Keratinocyte (primary cell): ENCODE results near the gene TEKT5. TPM values are rescaled to one million over a fixed set of nuclear protein-coding genes. Genes with fewer than 3 reads are reported as not detected.

Experiments used
- DNase-seq: peaks from one replicate; pipeline ENCODE4 v3.0.0-alpha.2; 2011; ENCODE audit warnings: low read depth, missing footprints, low spot score
- FAIRE-seq: peaks from 2 replicates; lab custom pipeline; 2011; peaks lifted over from hg19 to GRCh38; lab: Jason Lieb, UNC
- H2AFZ ChIP-seq: 2 replicates; pipeline ENCODE4 v1.6.0; 2012; ENCODE audit warnings: low read length, control low read depth, inconsistent platforms; ENCODE audit not compliant: control insufficient read depth
- H3K27ac ChIP-seq: 2 replicates; pipeline ENCODE4 v1.5.1; 2011; ENCODE audit warnings: low read length; ENCODE audit not compliant: control insufficient read depth, insufficient read depth
- H3K27me3 ChIP-seq: 3 replicates; pipeline ENCODE4 v1.6.0; 2011; ENCODE audit warnings: low read length; ENCODE audit not compliant: control insufficient read depth, insufficient read depth; ENCODE audit errors: extremely low read depth
- H3K36me3 ChIP-seq, 2 experiments: 2 replicates in 1 of 2; 3 replicates in 1 of 2; pipeline ENCODE4 v1.5.1; 2011; ENCODE audit warnings: low read length in 2 of 2, mild to moderate bottlenecking in 1 of 2; ENCODE audit not compliant: control insufficient read depth in 2 of 2, insufficient read depth in 2 of 2; ENCODE audit errors: extremely low read depth in 1 of 2
- H3K4me1 ChIP-seq: 3 replicates; pipeline ENCODE4 v1.5.1; 2011; ENCODE audit warnings: low read length; ENCODE audit not compliant: control insufficient read depth, insufficient read depth; ENCODE audit errors: extremely low read depth
- H3K4me2 ChIP-seq: 3 replicates; pipeline ENCODE4 v1.6.0; 2011; ENCODE audit warnings: low read depth, low read length; ENCODE audit not compliant: control insufficient read depth, insufficient read depth; ENCODE audit errors: extremely low read depth
- H3K4me3 ChIP-seq, 3 experiments: fragments of 200-600 bp in 1 of 3; sonication (generic) in 1 of 3; 2 replicates in 2 of 3; 3 replicates in 1 of 3; pipeline ENCODE4 v1.5.1; 2011 to 2016; ENCODE audit warnings: low read length in 3 of 3, mild to moderate bottlenecking in 3 of 3, control low read depth in 2 of 3, inconsistent platforms in 1 of 3, low read depth in 1 of 3, mixed read lengths in 1 of 3, mixed run types in 1 of 3, moderate library complexity in 1 of 3; ENCODE audit not compliant: control insufficient read depth in 2 of 3, insufficient read depth in 2 of 3; ENCODE audit errors: extremely low read depth in 1 of 3
- H3K79me2 ChIP-seq: 2 replicates; pipeline ENCODE4 v1.6.0; 2012; ENCODE audit warnings: low read length; ENCODE audit not compliant: control insufficient read depth, insufficient read depth
- H3K9ac ChIP-seq: 3 replicates; pipeline ENCODE4 v1.6.0; 2011; ENCODE audit warnings: low read length; ENCODE audit not compliant: control insufficient read depth, insufficient read depth; ENCODE audit errors: extremely low read depth
- H3K9me1 ChIP-seq: 3 replicates; pipeline ENCODE4 v1.6.0; 2011; ENCODE audit warnings: low read length; ENCODE audit not compliant: control insufficient read depth, insufficient read depth; ENCODE audit errors: extremely low read depth
- H3K9me3 ChIP-seq: 2 replicates; pipeline ENCODE4 v1.5.1; 2012; ENCODE audit warnings: low read depth, low read length; ENCODE audit not compliant: control insufficient read depth
- H4K20me1 ChIP-seq: 3 replicates; pipeline ENCODE4 v1.6.0; 2011; ENCODE audit warnings: low read length; ENCODE audit not compliant: control insufficient read depth, insufficient read depth; ENCODE audit errors: extremely low read depth
- EZH2 ChIP-seq: IDR thresholded peaks from one replicate; pipeline ENCODE4 v1.6.1; 2012; ENCODE audit warnings: inconsistent platforms, mild to moderate bottlenecking, low read length, moderate library complexity
- dilution Hi-C: fragments of 300-500 bp; cut with MboI; formaldehyde crosslinking; loops from one replicate; pipeline ENCODE4 v1.7.0; 2020; ENCODE audit warnings: low sequenced_read_pairs; ENCODE audit not compliant: extremely low pct_ligation_motif_present
- polyA plus RNA-seq, 5 experiments: library from polyadenylated mRNA; depleted of rRNA in 3 of 5; stranded (reverse) in 3 of 5; stranded (forward) in 1 of 5; unstranded in 1 of 5; fragments of >200 nt; gene quantifications; 1 replicate in 1 of 5; 2 replicates in 3 of 5; 3 replicates in 1 of 5; pipeline versions ENCODE4 v1.2.1 to v1.2.3, GENCODE V29; 2011 to 2012; ENCODE audit warnings: missing spikeins in 2 of 5, low read depth in 1 of 5, low replicate concordance in 1 of 5
- TF ChIP-seq, protein P1 (sequence below), 3 experiments: IDR thresholded peaks in 1 of 3; conservative IDR thresholded peaks in 1 of 3; optimal IDR thresholded peaks in 1 of 3; 2 replicates in 2 of 3; 3 replicates in 1 of 3; pipeline versions ENCODE3 to v1.5.1; 2011; ENCODE audit warnings: low read length in 3 of 3, mild to moderate bottlenecking in 3 of 3, moderate library complexity in 2 of 3, control low read depth in 1 of 3, inconsistent platforms in 1 of 3; ENCODE audit not compliant: insufficient read depth in 2 of 3; ENCODE audit errors: extremely low read depth in 1 of 3

The TEKT5 gene
- polyA plus RNA-seq, 1 donor (not counting 4 experiments of a cell fraction or from before 2014, with no cell fraction given): not detected

DNA sequence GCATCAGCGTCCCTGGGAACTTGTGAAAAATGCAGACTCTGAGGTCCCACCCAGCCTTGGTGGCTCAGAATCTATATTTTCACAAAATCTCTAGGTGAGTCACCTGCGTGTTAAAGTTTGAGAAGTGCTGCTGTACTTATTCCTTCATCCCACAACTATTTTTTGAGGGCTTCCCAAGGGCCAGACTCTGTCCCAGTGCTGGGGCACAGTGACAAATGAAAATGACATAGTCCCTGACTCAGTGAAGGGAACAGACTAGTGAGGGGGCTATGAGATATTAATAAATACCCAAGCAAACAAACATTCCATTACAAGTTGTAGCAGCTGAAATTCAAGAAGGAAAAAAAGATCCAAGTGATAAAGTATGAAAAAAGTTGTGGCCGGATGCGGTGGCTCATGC, 104.4 kb downstream of the TEKT5 start:
- no peaks in the 10 kb centered on the region for H4K20me1 ChIP-seq
- H3K9ac ChIP-seq: no peak overlapping the region
- no peak overlapping the region for H3K27ac ChIP-seq
- no peak overlapping the region for H2AFZ ChIP-seq
- no peaks in the 10 kb centered on the region for H3K9me3 ChIP-seq
- no peaks in the 10 kb centered on the region for H3K9me1 ChIP-seq
- H3K4me3 ChIP-seq: no peak overlapping the region
- H3K36me3 ChIP-seq: no peaks in the 10 kb centered on the region
- H3K79me2 ChIP-seq: no peaks in the 10 kb centered on the region
- no peaks in the 10 kb centered on the region for H3K27me3 ChIP-seq
- no peak for DNase-seq
- TF ChIP-seq, protein P1, sequence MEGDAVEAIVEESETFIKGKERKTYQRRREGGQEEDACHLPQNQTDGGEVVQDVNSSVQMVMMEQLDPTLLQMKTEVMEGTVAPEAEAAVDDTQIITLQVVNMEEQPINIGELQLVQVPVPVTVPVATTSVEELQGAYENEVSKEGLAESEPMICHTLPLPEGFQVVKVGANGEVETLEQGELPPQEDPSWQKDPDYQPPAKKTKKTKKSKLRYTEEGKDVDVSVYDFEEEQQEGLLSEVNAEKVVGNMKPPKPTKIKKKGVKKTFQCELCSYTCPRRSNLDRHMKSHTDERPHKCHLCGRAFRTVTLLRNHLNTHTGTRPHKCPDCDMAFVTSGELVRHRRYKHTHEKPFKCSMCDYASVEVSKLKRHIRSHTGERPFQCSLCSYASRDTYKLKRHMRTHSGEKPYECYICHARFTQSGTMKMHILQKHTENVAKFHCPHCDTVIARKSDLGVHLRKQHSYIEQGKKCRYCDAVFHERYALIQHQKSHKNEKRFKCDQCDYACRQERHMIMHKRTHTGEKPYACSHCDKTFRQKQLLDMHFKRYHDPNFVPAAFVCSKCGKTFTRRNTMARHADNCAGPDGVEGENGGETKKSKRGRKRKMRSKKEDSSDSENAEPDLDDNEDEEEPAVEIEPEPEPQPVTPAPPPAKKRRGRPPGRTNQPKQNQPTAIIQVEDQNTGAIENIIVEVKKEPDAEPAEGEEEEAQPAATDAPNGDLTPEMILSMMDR (optimal IDR thresholded peaks at IDR 0.05 in 1 of 3, IDR thresholded peaks at IDR 0.05 in 1 of 3, conservative IDR thresholded peaks at IDR 0.05 in 1 of 3; ENCODE audit: extremely low read depth in 1 of 3, insufficient read depth in 2 of 3, low read length in 3 of 3): no peak
- no peak for TF ChIP-seq EZH2
- no peak overlapping the region for H3K4me2 ChIP-seq
- FAIRE-seq: no peak
- dilution Hi-C loops: no loop called here
- peaks cover 10% of the 10 kb centered on the region for H3K4me1 ChIP-seq

DNA sequence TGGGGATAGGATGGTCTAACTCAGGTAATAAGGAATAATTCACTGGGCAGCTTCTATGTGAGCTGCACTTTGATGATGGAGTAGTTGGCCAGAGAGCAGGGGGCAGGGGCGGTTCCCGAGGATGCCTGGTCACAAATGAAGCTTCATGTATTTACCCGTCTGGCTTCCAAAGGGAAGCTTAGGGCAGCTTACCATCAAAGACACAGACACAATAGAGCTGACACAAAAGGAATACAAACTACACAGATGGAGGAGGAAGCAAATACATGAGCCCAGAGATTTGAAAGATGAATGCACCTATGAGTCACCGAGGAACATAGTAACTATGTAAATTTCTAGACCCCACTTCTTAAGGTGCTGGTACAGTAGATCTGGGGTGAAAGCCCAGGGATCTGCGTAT, 105.6 kb downstream of the TEKT5 start:
- no peaks in the 10 kb centered on the region for H3K27me3 ChIP-seq
- no peaks in the 10 kb centered on the region for H3K36me3 ChIP-seq
- H3K4me1 ChIP-seq: peaks cover under 1% of the 10 kb centered on the region
- no peak overlapping the region for H2AFZ ChIP-seq
- dilution Hi-C loops: no loop called here
- H3K9me3 ChIP-seq: no peaks in the 10 kb centered on the region
- no peaks in the 10 kb centered on the region for H3K79me2 ChIP-seq
- no peaks in the 10 kb centered on the region for H4K20me1 ChIP-seq
- DNase-seq (no peak), FAIRE-seq (no peak)
- no peak overlapping the region for H3K4me2 ChIP-seq
- no peak for TF ChIP-seq EZH2
- TF ChIP-seq, protein P1 (optimal IDR thresholded peaks at IDR 0.05 in 1 of 3, IDR thresholded peaks at IDR 0.05 in 1 of 3, conservative IDR thresholded peaks at IDR 0.05 in 1 of 3; ENCODE audit: extremely low read depth in 1 of 3, insufficient read depth in 2 of 3, low read length in 3 of 3): no peak
- H3K9ac ChIP-seq: no peak overlapping the region
- H3K4me3 ChIP-seq: no peak overlapping the region
- H3K9me1 ChIP-seq: no peaks in the 10 kb centered on the region
- H3K27ac ChIP-seq: no peak overlapping the region
